Islet of Langerhans (tissue), 1 donor: ENCODE measurements around the gene MMP28.
"Not testable (repeated sequence)": the region's sequence is repeated elsewhere in the genome, so short reads cannot be mapped to it uniquely, and the experiment has no call there.

ENCODE experiments used
- FAIRE-seq: peaks from one replicate; lab custom pipeline; 2011; peaks lifted over from hg19 to GRCh38; lab: Jason Lieb, UNC

The MMP28 gene

DNA sequence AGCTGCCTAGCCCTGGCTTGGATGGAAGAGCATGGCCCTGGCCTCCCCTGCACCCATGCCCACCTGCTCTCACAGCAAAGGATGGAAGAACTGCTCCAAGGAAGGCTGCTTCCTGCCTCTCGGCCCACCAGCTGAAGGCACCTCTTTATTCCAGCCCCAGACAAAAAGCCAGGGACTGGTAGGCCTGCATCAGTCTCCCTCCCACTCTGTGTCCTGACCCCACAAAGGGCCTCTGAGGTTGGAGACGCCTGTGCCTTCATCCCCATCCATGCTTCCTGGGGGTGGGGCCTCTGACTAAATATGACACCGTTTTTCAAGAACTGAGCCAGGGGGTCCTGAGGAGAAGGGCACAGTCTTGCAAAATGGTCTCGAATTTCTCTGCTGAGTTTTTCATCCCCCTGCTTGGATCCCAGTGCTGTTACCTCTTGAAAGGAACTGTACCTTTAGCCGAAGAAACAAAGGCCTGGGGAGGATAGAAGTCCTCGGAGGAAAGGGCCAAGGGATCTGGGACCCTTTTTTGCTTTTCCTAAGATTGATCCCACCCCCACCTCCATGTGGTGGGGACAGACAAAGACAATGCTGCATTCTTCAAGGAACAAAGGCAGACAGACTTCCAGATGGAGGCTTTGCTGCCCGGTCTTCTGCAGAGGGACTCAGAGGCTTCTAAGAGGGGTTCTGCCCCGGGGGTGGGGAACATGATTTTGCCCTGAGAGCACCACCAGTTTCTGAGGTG is 29.5 kb downstream of the MMP28 start:
- no peak for FAIRE-seq

DNA sequence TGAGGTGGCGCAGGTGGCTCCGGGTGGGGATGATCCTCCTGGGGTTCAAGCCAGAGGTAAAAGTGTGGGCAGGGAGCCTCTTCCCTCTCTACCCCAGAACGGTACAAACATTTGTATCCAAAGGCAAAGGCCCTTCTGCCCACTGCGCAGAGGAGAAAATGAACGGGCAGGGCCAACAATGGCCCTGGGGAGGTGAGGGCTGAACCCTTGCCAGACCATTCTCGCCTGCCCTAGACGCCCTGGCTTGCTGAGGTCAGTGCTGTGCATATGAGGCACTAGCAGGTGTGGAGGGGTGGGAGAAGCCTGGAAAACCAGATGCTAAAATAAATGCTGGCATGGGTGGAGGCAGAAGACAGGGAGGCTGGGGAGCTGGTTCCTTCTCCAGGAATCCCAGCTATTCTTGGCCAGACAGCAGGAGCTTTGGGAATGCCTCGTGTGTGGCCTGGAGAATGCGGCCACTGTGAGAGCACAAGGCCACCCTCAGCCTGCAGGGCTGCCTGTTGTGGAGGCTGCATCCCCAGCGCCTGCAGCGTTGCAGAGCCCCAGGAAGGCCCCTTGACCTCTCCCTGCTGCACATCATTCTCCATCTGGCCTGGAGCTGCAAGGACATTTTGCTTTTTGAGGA is 30.2 kb downstream of the MMP28 start:
- FAIRE-seq, result no peak

DNA sequence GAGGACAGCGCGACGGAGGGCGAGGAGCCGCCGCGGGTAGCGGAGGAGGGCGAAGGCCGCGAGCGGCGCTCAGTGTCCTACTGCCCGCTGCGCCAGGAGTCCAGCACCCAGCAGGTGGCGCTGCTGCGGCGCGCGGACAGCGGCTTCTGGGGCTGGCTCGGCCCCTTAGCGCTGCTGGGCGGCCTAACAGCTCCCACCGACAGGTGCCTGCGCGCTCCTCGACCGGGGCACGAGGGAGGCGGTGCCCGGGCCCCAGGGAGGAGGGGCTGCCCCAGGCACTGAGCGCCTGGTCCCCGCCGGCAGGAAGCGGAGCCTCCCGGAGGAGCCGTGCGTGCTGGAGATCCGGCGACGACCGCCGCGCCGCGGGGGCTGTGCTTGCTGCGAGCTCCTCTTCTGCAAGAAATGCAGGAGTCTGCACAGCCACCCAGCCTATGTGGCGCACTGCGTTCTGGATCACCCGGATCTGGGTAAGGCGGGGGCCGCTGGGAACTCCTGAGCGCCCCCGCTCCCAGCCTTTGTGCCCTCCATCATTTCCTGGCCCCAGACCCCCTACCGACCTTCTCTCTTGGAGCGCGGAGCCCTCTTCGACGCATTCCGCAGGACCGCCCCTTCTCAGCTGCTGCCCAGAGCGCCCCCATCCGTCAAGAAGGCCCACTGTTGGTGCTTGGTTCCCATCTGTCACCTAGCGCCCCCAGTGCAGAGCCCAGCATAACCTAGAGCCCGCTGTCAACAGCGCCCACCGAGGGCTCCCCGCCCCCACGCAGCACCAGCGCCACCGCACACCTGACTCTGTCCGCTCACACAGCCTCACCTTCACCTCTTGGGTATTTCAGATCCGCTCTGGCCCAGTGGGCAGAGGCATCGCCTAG is 31.1 kb downstream of the MMP28 start:
- FAIRE-seq, result no peak

DNA sequence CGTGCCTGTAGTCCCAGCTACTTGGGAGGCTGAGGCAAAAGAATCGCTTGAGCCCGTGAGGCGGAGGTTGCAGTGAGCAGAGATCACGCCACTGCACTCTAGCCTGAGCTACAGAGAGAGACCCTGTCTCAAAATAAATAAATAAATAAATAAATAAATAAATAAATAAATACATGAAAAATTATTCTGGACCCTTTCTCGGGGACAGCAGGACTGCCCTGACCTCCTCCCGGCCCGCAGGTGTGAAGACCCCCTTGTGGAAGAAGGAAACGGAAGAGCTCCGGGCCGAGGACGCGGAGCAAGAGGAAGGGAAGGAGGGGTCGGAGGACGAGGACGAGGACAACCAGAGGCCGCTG is 31.7 kb downstream of the MMP28 start:
- FAIRE-seq, result no peak

DNA sequence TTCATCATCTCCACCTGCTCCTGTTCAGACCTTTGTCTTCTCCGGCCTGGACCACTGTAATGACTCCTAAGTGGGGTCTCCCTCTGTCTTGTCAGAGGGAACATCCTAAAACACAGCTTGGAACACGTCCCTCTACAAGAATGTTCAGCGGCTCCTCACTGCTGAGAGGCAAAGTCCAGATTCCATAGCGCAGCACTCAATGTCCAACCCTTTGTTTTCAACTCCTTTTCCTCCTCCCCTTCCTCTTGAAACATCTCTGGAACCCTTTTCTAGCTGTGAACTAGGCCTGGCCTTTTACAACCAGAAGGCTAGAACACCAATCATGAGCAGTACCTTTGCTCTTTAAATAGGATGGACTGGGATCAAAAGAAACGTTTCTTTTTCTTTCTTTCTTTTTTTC is 33.8 kb downstream of the MMP28 start:
- no peak for FAIRE-seq

DNA sequence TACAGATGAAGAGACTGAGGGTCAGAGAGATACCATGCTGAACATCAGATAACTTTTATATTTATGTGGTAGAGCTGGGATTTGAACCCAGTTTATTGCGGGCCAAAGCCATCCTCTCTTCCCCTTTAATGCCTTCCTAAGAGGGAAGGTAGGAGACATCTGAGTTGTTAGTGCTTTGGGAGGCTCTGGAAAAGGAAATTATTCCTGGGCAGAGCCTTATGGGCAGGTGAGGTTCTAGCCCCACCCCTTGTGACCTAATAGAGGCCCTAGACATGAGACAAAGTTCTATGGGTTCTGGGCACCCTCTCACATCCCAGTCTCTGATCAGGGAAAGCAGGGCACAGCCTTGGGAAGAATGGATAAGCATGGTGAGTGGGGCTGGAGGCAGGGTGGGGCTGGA is 34.9 kb downstream of the MMP28 start, which contains the start of gene C17orf50:
TSS of gene C17orf50 (plus strand) at position 301 of the 400 bp plus-strand sequence. CDS start at position 356, 55 bp downstream.
- no peak for FAIRE-seq

DNA sequence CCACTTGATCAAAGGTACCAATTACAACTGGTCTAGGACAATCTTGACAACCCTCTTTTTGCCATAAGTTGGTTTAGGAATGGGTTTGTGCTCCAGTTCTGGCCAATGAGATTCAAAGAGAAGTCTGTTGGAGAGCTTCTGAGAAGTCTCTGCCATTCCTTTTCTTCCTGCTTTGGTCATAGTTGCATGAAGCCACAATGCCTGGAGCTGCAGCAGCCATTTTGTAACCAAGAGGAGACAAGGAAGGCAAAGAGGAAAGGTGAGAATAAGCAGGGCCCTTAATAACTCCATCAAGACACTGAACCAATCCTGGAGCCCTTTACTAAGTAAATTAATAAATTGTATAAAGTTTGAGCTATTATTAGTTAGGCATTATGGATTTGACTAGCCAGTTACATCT is 38.2 kb downstream of the MMP28 start:
- FAIRE-seq, result no peak

DNA sequence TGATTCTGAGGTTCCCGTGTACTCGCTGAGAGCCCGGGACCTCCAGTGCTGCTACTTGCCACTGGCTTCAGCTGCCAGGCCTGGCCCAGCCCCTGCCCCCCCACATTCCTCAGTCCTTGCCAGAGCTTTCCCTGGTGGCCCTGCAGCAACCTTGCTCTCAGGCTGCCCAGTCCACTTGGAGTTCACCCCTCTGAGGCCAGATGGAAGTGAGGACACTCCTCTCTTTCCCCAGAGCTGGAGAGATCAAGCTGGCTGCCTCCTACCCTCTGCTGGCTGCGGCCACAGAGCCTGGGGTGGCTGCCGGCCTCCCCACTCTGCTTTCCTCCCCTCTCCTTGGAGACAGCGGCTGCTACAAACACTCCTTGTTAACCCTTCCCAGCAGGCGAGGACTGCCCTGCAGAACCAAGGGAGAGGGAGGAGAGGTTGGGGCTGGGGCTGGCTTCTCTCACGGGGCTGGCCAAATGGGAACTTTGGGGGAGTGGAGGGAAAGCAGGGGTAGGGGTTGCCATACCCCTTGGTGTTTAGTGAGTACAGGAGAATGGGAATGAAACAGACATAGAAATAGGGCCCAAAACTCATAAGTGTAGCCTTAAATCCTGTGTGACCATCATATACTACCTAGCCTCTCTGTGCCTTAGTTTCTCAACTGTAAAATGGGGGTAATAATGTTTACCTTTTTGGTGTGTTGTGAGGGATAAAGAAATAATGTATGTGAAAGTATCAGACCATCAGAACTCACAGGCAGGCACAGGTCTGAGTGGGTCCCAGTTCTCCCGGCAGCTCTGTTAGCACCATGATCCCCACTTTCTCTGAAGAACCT is 42.3 kb downstream of the MMP28 start, which contains the start of gene GAS2L2:
TSS of gene GAS2L2 (minus strand) at position 295 of the 820 bp plus-strand sequence. CDS start 389 bp downstream, outside the sequence.
- no peak for FAIRE-seq

DNA sequence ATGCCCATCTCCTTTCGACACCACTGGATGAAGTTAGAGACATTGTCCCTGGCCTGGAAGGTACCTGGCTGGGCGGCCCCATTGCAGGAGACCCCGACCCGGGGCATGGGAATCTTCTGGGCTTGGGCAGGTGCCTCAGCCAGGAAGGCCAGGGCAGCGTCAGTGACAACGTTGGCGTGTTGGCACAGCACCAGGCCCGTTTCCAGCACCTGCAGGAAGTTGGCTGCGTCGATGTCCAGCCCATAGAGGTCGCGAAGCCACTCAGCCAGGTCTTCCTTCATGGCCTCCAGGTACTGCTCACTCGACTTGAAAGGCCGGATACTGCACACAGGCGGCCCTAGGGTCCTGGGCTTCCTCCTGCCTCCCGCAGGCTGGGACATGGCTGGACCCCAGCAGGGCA is 43.0 kb downstream of the MMP28 start:
- FAIRE-seq, result no peak

DNA sequence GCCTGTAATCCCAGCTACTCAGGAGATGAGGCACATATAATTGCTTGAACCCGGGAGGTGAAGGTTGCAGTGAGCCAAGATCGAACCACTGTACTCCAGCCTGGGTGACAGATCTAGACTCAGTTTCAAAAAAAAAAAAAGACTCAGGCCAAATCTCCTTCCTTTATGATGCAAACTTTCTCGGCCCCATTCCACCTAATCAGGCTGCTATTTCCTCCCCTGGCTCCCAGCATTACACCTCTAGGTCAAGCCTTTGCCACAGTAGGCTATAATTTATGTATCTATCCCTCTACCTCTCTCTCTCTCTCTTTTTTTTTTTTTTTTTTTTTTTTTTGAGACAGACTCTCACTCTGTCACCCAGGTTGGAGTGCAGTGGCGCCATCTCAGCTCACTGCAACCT is 43.9 kb downstream of the MMP28 start:
- not testable (repeated sequence) for FAIRE-seq

DNA sequence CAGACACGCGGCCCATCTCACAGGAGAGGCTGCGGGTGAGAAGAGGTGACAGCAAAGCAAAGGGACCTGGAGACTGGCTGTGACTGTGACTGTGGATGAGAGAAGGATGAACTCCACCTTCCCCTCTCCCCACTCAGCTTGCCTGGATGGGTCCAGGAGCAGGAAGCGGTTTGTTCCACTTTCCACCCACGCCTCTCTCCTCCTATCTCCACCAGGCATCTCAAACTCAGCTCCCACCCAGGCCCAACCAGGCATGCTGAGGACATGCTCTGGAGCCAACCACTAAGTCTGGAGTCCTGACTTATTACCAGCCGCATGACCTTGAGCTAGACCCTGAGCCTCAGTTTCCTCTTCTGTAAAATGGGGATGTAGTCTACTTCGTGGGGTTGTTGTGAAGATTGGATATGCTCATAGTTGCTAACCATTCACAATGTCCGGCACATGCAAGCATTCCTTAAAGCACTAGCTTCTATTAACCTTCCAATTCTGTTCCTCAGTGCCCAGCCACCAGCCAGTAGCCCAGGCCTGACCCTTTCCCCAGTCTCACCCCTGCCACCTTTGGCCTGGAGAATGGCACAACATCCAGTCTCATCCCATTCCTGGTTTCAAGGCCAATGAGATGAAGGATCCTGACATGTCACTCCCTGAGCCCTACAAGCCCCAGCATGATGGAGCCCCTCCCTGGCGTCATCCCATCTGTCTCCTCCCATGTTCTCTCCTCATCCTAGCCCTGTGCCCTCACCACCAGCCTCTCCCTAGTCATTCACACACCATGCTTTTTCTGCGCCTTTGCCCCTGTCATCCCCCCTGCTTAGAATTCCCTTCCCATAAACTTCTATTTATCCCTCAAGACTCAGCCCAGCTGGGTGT is 44.7 kb downstream of the MMP28 start:
- FAIRE-seq, result no peak

DNA sequence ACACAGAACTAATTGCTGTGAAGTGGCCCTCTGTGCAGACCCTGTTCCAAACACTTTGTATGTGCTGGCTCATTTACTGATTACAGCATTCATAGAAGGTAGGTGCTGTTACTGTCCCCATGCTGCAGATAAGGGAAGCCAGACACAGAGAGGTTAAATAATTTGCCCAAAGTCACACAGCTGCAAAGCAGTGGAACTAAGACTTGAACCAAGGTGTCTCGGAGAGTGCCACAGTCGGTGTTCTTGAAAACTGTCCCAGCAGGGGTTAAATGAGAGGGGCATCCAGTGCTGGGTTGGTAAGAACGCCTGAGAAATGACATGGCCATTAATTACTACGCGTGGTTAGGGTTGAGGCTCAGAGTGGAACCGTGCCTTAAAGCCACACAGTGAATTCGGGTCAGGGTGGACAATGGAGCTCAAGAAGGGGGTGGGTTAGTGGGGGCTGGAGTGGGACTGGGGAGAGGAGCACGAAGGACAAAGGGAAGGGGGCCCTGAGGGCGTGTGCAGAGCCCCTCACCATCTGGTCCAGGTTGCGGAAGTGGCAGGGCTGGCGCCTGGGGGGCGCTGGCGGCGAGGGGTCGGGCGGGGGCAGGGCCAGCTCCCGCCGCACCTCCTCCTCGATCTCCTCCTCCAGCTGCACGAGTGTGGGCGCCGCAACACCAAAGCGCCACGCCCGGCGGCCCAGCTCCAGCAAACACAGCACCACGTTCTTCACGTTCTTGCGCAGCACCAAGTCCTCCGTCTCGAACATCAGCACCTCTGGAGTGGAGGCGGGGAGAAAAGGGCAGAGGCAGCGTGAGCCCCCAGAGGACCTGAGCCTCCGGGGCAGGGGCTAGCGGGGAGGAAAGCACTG is 45.7 kb downstream of the MMP28 start:
- FAIRE-seq, result no peak

DNA sequence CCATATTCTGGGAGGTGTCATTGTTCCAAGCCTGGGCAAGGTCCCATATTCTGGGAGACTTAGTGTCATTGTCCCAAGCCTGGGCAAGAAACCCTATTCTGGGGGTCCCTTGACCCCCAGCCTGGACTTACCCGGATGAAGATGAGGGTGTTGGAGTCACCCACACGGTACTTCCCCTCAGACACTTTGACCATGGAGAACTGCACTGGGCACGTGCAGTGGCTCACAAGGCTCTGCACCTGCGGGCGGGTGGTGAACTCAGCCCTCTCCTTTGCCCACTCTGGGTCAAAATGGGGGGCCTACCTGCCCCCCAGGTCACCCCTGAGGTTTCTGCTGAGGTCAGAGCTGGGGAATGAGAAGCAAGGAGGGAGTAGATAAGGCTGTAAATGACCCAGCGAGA is 46.5 kb downstream of the MMP28 start:
- FAIRE-seq, result no peak

DNA sequence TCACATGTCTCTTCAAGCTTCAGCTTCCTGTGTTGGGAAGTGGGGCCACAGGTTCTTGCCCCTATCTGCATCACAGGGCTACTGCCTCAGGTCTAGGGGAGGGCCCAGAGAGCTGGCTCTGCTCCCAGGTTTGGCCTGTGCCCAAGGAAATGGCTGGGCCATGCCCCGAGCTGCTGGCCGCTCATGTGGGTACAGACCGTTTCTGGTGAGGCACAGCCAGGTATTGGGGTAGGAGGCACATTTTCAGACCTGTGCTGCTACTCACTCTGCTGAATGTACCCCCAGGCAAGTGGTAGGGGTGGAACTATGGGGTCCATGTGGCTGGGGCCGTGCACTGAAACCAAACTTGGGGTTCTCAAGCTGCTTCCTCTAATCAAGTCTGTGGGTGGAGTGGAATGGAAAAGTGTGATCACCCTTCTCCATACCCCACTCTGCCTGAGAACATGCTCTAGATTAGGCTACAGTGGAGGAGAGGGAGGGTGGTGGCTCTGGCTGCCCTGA is 47.0 kb downstream of the MMP28 start:
- FAIRE-seq, result no peak

DNA sequence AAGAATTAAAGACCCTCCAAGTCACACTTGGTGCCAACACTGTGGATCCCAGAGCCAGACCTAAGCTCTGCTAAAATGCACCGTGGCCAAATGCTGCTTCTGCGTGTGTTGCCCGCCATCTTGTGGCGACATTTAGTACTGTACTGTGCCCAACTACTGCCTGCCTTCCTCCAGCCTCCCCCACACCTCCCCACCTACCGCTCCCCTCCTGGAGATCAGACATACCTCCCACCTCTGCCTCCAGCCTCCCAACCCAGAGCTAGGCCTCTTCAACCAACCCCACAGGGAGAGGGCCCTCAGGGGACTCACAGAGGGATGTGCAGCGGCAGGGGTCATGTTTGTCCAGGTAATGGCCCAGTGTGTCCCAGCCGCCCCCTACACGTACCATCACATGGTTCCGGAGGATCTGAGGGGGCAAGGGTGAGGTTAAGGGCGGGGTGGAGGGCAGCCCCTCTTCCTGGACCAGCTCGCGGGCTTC is 47.9 kb downstream of the MMP28 start:
- no peak for FAIRE-seq

DNA sequence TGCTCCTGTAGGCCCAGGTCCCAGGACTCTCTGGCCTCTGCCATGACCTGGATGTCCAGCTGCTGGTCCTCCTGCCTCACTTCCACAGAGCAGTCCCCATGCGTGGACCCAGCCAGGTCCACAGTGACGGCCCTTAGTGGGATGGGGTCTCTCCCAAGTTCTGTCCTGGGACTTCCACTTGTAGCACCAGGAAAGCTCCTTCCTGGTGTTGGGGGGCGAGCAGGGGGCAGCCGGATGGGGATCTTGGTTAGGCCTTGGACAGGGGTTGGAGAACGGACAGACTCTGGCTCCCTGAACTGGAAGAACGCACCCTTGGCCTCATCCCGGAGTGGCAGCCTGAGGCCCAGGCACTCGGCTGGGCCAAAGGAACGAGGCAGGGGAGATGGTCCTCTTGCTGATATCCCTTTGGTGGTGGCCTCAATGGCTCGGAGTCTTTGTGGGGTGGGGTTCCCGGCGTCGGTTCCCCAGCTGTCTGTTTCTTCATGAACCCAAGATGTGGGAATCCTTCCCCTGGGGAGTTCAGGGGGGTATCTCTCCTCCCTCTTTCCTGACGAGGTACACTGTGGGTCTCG is 49.6 kb downstream of the MMP28 start:
- FAIRE-seq, result no peak

DNA sequence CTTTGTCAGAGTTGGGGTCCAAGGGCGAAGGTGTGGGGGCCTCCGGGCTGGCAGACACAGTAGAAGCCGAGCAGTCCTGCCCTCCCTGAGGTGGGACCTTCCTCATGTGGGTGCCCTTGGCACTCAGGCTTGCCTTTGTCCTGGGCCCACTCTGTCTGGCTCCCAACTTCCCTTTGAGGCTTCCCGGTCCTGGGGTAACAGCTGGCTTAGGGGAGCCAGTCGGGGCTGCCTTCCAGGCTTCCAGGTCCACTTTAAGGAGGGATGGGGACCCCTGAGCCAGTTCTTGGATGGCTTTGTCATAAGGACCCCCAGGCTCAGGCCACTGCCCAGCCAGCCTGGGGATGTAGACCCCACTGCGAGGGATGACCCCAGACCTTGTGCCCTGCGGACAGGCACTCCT is 50.2 kb downstream of the MMP28 start:
- no peak for FAIRE-seq

DNA sequence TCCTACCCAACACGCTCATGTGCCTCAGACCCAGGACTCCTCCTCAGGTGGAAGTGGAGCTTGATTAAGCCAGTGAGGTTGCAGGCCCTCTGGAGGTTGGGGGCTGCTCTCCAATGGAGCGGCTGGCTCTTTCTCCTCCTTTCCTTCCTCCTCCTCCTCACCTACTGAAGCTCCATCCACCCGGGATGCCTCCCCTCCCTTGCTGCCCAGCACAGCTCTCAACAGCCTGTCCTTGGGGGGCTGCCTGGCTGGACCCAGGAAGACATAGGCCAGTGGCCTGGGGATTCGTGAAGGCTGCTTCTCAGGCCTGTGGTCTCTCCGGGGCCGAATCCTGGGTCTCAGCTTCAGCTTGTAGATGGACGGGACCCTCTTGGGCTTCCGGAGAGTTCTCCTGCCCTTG is 50.6 kb downstream of the MMP28 start:
- no peak for FAIRE-seq

DNA sequence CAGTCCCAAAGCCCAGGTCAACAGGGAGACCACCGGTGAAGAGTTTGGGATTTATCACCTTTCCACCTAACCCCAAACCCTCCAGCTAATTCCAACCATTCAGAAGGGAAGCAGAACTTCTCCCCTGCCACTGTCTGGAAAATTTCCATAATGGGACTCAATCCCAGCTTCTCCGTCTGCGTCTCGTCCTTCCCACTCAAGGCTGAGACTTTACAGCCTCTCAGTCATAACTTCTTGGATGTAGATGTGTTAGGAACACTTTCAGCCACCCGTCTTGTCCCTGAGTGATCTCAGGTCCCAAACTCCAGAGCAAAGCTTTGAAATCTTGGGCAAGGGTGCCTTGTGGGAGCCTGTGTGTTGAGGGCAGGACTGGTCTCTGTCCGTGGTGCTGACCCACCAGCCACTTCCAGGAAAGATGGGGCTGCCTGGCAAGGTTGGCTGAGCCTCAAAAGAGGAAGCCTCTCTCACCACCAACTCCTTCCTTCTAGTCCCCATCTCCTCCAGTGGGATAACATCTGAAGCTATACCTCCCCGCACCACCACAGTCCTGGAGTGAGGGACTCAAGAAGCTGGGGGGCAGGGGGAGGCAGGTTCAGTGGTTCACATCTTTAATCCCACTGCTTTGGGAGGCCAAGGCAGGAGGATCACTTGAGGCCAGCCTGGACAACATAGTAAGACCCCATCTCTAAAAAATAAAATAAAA is 51.7 kb downstream of the MMP28 start:
- FAIRE-seq, result no peak
